Measurements from ENCODE around the gene PDE6A.

PDE6A gene

GRCh38 chr5:149809931-149810691 is 134.5 kb downstream of the PDE6A start:
- DNase-seq: no peak

- DNase-seq: no peak
Measured at GRCh38 chr5:149808264-149808982, 136.2 kb downstream of the PDE6A start.
